ENCODE data around the gene PEX3. TPM values are rescaled to one million over a fixed set of nuclear protein-coding genes. Genes with fewer than 3 reads are reported as not detected.

PEX3 gene
- total RNA-seq, 6 donors from 2014 or later = 3.4 to 18.5 (median 13.1) TPM

DNA sequence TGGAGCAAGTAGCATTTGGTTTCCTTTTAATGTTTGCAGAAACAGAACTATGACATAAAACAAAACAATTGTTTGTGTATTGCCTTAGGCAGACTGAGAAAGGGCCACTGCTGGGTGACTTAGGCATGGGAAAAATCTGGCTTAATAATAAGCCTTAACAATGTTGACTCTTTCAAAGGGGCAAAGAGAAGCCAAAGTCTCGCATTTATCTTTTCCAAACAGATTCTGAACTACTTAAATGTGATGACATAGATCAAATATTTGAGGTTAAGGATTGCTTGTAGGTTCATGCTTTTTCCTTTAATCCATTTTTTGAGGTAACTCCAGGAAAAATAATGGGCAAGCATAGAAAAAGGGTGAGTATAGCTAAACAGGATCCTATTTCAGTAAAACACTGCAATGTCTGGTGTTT, 39.7 kb upstream of the PEX3 start:
- H3K27me3 ChIP-seq = no peaks in the 10 kb centered on the region
- no peaks in the 10 kb centered on the region for H3K36me3 ChIP-seq
- H3K27ac ChIP-seq = no peak overlapping the region
- TF ChIP-seq EP300 (IDR thresholded peaks at IDR 0.05) (no peak), POLR2A (IDR thresholded peaks at IDR 0.05) (no peak), POLR2AphosphoS5 (IDR thresholded peaks at IDR 0.05) (no peak)
- TF ChIP-seq, protein P1, sequence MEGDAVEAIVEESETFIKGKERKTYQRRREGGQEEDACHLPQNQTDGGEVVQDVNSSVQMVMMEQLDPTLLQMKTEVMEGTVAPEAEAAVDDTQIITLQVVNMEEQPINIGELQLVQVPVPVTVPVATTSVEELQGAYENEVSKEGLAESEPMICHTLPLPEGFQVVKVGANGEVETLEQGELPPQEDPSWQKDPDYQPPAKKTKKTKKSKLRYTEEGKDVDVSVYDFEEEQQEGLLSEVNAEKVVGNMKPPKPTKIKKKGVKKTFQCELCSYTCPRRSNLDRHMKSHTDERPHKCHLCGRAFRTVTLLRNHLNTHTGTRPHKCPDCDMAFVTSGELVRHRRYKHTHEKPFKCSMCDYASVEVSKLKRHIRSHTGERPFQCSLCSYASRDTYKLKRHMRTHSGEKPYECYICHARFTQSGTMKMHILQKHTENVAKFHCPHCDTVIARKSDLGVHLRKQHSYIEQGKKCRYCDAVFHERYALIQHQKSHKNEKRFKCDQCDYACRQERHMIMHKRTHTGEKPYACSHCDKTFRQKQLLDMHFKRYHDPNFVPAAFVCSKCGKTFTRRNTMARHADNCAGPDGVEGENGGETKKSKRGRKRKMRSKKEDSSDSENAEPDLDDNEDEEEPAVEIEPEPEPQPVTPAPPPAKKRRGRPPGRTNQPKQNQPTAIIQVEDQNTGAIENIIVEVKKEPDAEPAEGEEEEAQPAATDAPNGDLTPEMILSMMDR (IDR thresholded peaks at IDR 0.05) = no peak
- no peaks in the 10 kb centered on the region for H3K4me1 ChIP-seq
- DNase-seq (no peak), ATAC-seq (ENCODE audit: low FRiP score in 2 of 2) (no peak)
- no peak overlapping the region for H3K4me3 ChIP-seq
- no peaks in the 10 kb centered on the region for H3K9me3 ChIP-seq
- WGBS, 2 donors = 62 to 73% methylated on average over 1 of the region's 1 CpG

DNA sequence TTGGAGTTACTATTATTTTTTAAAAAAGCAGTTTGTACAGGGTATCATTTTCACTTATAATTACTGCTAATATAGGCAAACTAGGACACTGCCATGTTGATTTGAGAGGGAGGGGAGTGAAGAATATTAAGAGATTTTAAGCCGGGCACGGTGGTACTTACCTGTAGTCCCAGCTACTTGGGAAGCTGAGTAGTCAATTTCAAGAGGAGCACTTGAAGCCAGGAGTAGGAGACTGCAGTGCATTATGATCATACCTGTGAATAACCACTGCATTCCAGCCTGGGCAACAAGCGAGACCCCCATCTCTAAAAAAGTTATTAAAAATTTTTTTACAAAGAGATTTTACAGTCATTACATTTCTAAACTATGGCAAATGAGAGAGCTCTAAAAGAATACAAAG, 35.8 kb upstream of the PEX3 start:
- Histone ChIP-seq H3K27me3 (no peaks in the 10 kb centered on the region), H3K9me3 (no peaks in the 10 kb centered on the region), H3K4me1 (no peaks in the 10 kb centered on the region), H3K4me3 (no peak overlapping the region), H3K27ac (no peak overlapping the region), H3K36me3 (no peaks in the 10 kb centered on the region)
- no peak for DNase-seq
- TF ChIP-seq POLR2AphosphoS5 (IDR thresholded peaks at IDR 0.05) = no peak
- TF ChIP-seq EP300 (IDR thresholded peaks at IDR 0.05) = no peak
- TF ChIP-seq, protein P1 (IDR thresholded peaks at IDR 0.05) = no peak
- TF ChIP-seq POLR2A (IDR thresholded peaks at IDR 0.05) = no peak
- 52 to 73% methylated on average over 3 of the region's 3 CpGs for WGBS, 2 donors
- no peak for ATAC-seq (ENCODE audit: low FRiP score in 2 of 2)

DNA sequence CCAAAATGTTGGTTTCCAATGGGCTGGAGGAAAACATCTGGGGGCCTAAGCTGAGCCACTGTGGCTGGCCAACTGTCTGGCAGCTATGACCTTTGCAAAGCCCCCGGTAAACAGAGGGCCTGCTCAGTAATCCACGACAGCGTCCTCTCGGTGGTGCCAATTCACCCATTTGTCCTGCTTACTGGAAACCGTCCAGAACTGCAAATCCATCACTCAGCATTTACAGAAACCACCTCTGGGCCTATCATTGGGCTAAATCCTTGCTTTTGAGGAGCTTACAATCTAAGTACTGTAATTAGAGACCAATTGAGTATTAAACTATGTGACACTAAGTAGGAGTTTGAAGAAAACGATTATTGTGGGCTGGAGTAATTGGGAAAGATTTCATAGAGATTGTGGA, 31.1 kb upstream of the PEX3 start:
- TF ChIP-seq EP300 (IDR thresholded peaks at IDR 0.05) = no peak
- Histone ChIP-seq H3K36me3 (no peaks in the 10 kb centered on the region), H3K9me3 (no peaks in the 10 kb centered on the region), H3K4me1 (no peaks in the 10 kb centered on the region), H3K27me3 (no peaks in the 10 kb centered on the region), H3K27ac (no peak overlapping the region), H3K4me3 (no peak overlapping the region)
- ATAC-seq (ENCODE audit: low FRiP score in 2 of 2) (no peak), DNase-seq (no peak)
- WGBS, 2 donors = 84 to 90% methylated on average over 3 to 6 of the region's 6 CpGs

DNA sequence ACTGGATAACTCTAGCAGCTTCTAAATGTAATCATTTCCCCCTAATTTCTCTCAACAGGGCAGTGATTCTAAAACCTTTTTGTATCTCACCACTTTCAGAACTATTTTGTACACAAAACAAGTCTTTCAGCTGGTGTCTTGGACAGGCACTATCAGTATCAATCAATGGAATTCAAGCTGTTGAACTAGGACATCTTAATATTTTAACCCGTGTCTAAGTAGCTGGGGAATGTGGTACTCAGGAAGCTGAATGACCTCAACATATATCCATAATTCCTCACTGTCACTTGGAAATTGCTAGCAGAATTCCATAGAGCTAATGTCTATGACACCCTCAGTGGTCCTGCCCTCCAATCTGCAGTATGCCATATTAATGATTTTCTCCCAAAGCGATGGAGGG, 24.6 kb upstream of the PEX3 start:
- TF ChIP-seq POLR2AphosphoS5 (IDR thresholded peaks at IDR 0.05) (no peak), POLR2A (IDR thresholded peaks at IDR 0.05) (no peak), EP300 (IDR thresholded peaks at IDR 0.05) (no peak)
- TF ChIP-seq, protein P1 (IDR thresholded peaks at IDR 0.05) = no peak
- ATAC-seq (ENCODE audit: low FRiP score in 2 of 2) = no peak
- no peaks in the 10 kb centered on the region for H3K9me3 ChIP-seq
- no peaks in the 10 kb centered on the region for H3K36me3 ChIP-seq
- no peak overlapping the region for H3K27ac ChIP-seq
- H3K27me3 ChIP-seq = no peaks in the 10 kb centered on the region
- WGBS, 2 donors = 72 to 82% methylated on average over 2 of the region's 2 CpGs
- no peak overlapping the region for H3K4me3 ChIP-seq
- H3K4me1 ChIP-seq = no peaks in the 10 kb centered on the region
- DNase-seq = no peak

DNA sequence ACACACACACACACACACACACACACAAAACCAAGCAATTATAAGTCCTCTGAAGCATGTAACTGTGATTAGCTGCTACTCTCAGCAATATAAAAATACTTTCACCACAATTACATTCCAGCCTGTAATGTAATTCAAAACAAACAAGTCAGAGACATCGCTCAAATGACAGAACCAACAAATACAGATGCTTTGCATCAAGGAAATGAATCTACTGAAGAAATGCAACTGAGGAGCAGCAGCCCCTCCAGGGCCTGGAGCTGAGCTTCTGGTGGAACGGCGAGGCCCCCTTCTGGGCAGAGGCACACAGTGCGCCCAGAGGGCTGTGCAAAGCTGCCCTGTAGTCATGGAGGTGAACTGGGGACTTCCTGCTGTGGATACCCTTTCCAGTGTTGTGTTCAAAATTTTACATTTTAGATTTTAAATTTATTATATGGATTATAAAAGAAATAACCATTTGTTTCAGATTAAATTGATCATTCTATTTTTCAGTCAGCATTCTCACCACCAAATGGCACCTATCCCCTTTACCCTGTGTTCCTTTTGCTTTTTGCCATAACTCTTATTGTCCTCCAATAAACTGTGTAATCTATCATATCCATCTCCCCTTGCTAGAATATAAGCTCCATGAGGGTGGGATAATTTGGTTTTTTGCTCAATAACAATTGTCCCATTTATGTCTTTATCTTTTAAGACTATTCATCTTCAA, 23.3 kb upstream of the PEX3 start:
- no peak overlapping the region for H3K27ac ChIP-seq
- WGBS, 2 donors = 19% methylated on average over 4 of the region's 4 CpGs
- no peak overlapping the region for H3K4me3 ChIP-seq
- peak; percentile 67 to 89 for DNase-seq
- TF ChIP-seq EP300 (IDR thresholded peaks at IDR 0.05) = no peak
- TF ChIP-seq, protein P1 (IDR thresholded peaks at IDR 0.05) = peak; percentile 77 to 89 (median 84)
- peaks cover 0 to 5% (median 0%) of the 10 kb centered on the region in 4 donors for H3K36me3 ChIP-seq
- H3K9me3 ChIP-seq = no peaks in the 10 kb centered on the region
- no peaks in the 10 kb centered on the region for H3K27me3 ChIP-seq
- H3K4me1 ChIP-seq = no peaks in the 10 kb centered on the region
- peak; percentile 93 to 96 for ATAC-seq (ENCODE audit: low FRiP score in 2 of 2)
